DOHH2 (cell line): ENCODE data around the gene GNLY.

Source experiments
- EZH2phosphoT487 ChIP-seq: fragments of 200-600 bp; sonication (generic); IDR thresholded peaks from 2 replicates; pipeline ENCODE4 v1.6.1; 2017; ENCODE audit warnings: borderline replicate concordance, mild to moderate bottlenecking, antibody characterized with exemption, low read length, moderate library complexity, mixed read lengths
- TF ChIP-seq, protein P1 (sequence below): fragments of 200-600 bp; sonication (generic); IDR thresholded peaks from one replicate; pipeline ENCODE4 v1.5.1; 2014; ENCODE audit warnings: antibody characterized with exemption, mild to moderate bottlenecking, low read depth, low read length; ENCODE audit not compliant: poor library complexity, severe bottlenecking

DNA sequence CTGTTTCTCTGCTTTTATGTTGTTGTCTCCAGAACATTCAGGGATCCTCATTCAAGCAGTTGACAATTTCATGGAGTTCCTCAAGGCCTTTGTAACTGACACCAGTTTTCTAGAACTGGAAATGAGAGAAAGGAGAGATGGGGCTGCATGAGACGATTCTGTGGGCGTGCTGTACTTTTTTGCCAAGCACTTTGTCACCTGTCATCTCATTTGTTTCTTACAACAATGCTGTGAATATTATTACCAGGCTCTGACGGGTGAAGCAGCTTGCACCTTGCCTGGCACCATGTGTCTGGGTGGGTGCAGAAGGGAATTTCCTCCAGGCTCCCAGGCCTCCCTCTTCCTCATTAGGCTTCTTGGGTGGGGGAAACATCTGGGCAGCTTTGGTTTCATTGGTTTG, 37.4 kb downstream of the GNLY start:
- TF ChIP-seq, protein P1, sequence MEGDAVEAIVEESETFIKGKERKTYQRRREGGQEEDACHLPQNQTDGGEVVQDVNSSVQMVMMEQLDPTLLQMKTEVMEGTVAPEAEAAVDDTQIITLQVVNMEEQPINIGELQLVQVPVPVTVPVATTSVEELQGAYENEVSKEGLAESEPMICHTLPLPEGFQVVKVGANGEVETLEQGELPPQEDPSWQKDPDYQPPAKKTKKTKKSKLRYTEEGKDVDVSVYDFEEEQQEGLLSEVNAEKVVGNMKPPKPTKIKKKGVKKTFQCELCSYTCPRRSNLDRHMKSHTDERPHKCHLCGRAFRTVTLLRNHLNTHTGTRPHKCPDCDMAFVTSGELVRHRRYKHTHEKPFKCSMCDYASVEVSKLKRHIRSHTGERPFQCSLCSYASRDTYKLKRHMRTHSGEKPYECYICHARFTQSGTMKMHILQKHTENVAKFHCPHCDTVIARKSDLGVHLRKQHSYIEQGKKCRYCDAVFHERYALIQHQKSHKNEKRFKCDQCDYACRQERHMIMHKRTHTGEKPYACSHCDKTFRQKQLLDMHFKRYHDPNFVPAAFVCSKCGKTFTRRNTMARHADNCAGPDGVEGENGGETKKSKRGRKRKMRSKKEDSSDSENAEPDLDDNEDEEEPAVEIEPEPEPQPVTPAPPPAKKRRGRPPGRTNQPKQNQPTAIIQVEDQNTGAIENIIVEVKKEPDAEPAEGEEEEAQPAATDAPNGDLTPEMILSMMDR: no peak
- no peak for TF ChIP-seq EZH2phosphoT487
